HEK293T (cell line): ENCODE results near the gene ZNF358.

Experiments used
- CTBP1 ChIP-seq: fragments of 450-650 bp; IDR thresholded peaks from 2 replicates; pipeline ENCODE4 v1.6.1; 2016; ENCODE audit warnings: borderline replicate concordance
- ELF4 ChIP-seq: fragments of 450-650 bp; IDR thresholded peaks from 2 replicates; pipeline ENCODE4 v1.6.1; 2017; ENCODE audit warnings: antibody characterized with exemption
- FOXK2 ChIP-seq: fragments of 450-650 bp; IDR thresholded peaks from 2 replicates; pipeline ENCODE4 v1.6.1; 2016; ENCODE audit warnings: mild to moderate bottlenecking
- FOXM1 ChIP-seq: fragments of 450-650 bp; IDR thresholded peaks from 2 replicates; pipeline ENCODE4 v1.6.1; 2017; ENCODE audit warnings: mild to moderate bottlenecking, borderline replicate concordance
- LEF1 ChIP-seq: fragments of 450-650 bp; IDR thresholded peaks from 2 replicates; pipeline ENCODE4 v1.6.1; 2017; ENCODE audit warnings: mild to moderate bottlenecking, borderline replicate concordance
- NFRKB ChIP-seq: fragments of 450-650 bp; IDR thresholded peaks from 2 replicates; pipeline ENCODE4 v1.6.1; 2016; ENCODE audit warnings: mild to moderate bottlenecking, moderate library complexity
- PKNOX1 ChIP-seq: fragments of 450-650 bp; IDR thresholded peaks from 2 replicates; pipeline ENCODE4 v1.6.1; 2016
- SP1 ChIP-seq: fragments of 450-650 bp; IDR thresholded peaks from 2 replicates; pipeline ENCODE4 v1.6.1; 2017
- SUZ12 ChIP-seq: fragments of 450-650 bp; IDR thresholded peaks from 2 replicates; pipeline ENCODE4 v1.6.1; 2016; ENCODE audit warnings: mild to moderate bottlenecking

GRCh38 chr19:7516878-7517277 is 975 bp downstream of the ZNF358 start:
- TF ChIP-seq SP1, result no peak
- TF ChIP-seq FOXM1, result no peak
- TF ChIP-seq FOXK2, result no peak
- TF ChIP-seq CTBP1, result no peak
- no peak for TF ChIP-seq ELF4
- no peak for TF ChIP-seq NFRKB
- no peak for TF ChIP-seq SUZ12
- no peak for TF ChIP-seq LEF1
- no peak for TF ChIP-seq PKNOX1
